Activated naive CD4-positive, alpha-beta T cell treated with anti-CD3 and anti-CD28 coated beads, Interleukin-2, amount 50 U/mL, for 16 hours (primary cell): ENCODE data around the gene LAMA3.

Experiments used
- DNase-seq: peaks from one replicate; pipeline ENCODE4 v3.0.0-alpha.2; 2020

The LAMA3 gene

GRCh38 chr18:23924813-23925212 is 235.6 kb downstream of the LAMA3 start:
- no peak for DNase-seq

- no peak for DNase-seq
Measured at GRCh38 chr18:23926571-23926970, 237.3 kb downstream of the LAMA3 start.

GRCh38 chr18:23927821-23928746 is 238.8 kb downstream of the LAMA3 start:
- no peak for DNase-seq

- DNase-seq: no peak
Measured at GRCh38 chr18:23929362-23929930, 240.2 kb downstream of the LAMA3 start.

GRCh38 chr18:23930002-23930401 is 240.7 kb downstream of the LAMA3 start:
- DNase-seq: no peak

GRCh38 chr18:23932385-23933067 is 243.3 kb downstream of the LAMA3 start:
- DNase-seq: no peak

GRCh38 chr18:23933407-23933806 is 244.2 kb downstream of the LAMA3 start:
- no peak for DNase-seq

- DNase-seq: no peak
Measured at GRCh38 chr18:23934252-23934651, 245.0 kb downstream of the LAMA3 start.

- DNase-seq: no peak
Measured at GRCh38 chr18:23934863-23935262, 245.6 kb downstream of the LAMA3 start.

GRCh38 chr18:23935804-23936203 is 246.6 kb downstream of the LAMA3 start:
- no peak for DNase-seq

GRCh38 chr18:23936381-23936958 is 247.2 kb downstream of the LAMA3 start:
- no peak for DNase-seq

- DNase-seq: no peak
Measured at GRCh38 chr18:23938043-23938756, 248.9 kb downstream of the LAMA3 start.

- DNase-seq: no peak
Measured at GRCh38 chr18:23938901-23939341, 249.7 kb downstream of the LAMA3 start.

- DNase-seq: no peak
Measured at GRCh38 chr18:23939366-23939765, 250.1 kb downstream of the LAMA3 start.

- DNase-seq: no peak
Measured at GRCh38 chr18:23939896-23940295, 250.6 kb downstream of the LAMA3 start.

GRCh38 chr18:23941791-23942190 is 252.5 kb downstream of the LAMA3 start:
- no peak for DNase-seq

- peak; percentile 51 for DNase-seq
Measured at GRCh38 chr18:23943104-23943503, 253.9 kb downstream of the LAMA3 start.

- DNase-seq: no peak
Measured at GRCh38 chr18:23943903-23944624, 254.8 kb downstream of the LAMA3 start.

GRCh38 chr18:23945416-23946079 is 256.3 kb downstream of the LAMA3 start:
- no peak for DNase-seq

- DNase-seq: no peak
Measured at GRCh38 chr18:23949863-23950262, 260.6 kb downstream of the LAMA3 start.

GRCh38 chr18:23950644-23951043 is 261.4 kb downstream of the LAMA3 start:
- DNase-seq: no peak
